ENCODE results near the gene SMIM41. TPM values are rescaled to one million over a fixed set of nuclear protein-coding genes. Genes with fewer than 3 reads are reported as not detected.

Gene SMIM41
- total and polyA plus RNA-seq, 9 donors, result 0.12 to 0.72 (median 0.23) TPM; not detected in 2

GRCh38 chr12:52050116-52050757, 29.3 kb upstream of the SMIM41 start:
- no peaks in the 10 kb centered on the region for H3K9me3 ChIP-seq (replicated peaks; ENCODE audit: control insufficient read depth, low read depth, low read length)
- H3K36me3 ChIP-seq (ENCODE audit: control insufficient read depth, insufficient read depth, low read length), result peaks cover 11% of the 10 kb centered on the region
- H3K4me3 ChIP-seq (ENCODE audit: low read length), result peak overlapping the region; percentile 62
- peak; percentile 67 for DNase-seq
- H3K27me3 ChIP-seq (ENCODE audit: control insufficient read depth, insufficient read depth, low read length), result peaks cover 11% of the 10 kb centered on the region
- peaks cover 39% of the 10 kb centered on the region for H3K4me1 ChIP-seq (ENCODE audit: control insufficient read depth, insufficient read depth, low read length)
- peak overlapping the region; percentile 94 for H3K27ac ChIP-seq (ENCODE audit: low read length)
- 22% methylated on average over 13 of the region's 16 CpGs for whole genome bisulfite sequencing (ENCODE audit: insufficient coverage)

- WGBS (ENCODE audit: insufficient coverage), result under 1% methylated on average over 69 of the region's 77 CpGs
- no peaks in the 10 kb centered on the region for H3K9me3 ChIP-seq (replicated peaks; ENCODE audit: control insufficient read depth, low read depth, low read length)
- peak within 1 kb of the TSS; percentile 65 for H3K4me3 ChIP-seq (ENCODE audit: low read length)
- peaks cover 13% of the 10 kb centered on the region for H3K27me3 ChIP-seq (ENCODE audit: control insufficient read depth, insufficient read depth, low read length)
- DNase-seq, result peak; percentile 98
- H3K4me1 ChIP-seq (ENCODE audit: control insufficient read depth, insufficient read depth, low read length), result peaks cover 32% of the 10 kb centered on the region
- H3K36me3 ChIP-seq (ENCODE audit: control insufficient read depth, insufficient read depth, low read length), result peaks cover 16% of the 10 kb centered on the region
- peak within 1 kb of the TSS; percentile 94 for H3K27ac ChIP-seq (ENCODE audit: low read length)
Observed at GRCh38 chr12:52050758-52051541, 28.6 kb upstream of the SMIM41 start, which contains the start of gene NR4A1. Gene NR4A1, plus strand, starts transcription at chr12:52051442. Its CDS starts 2,887 bp downstream, at chr12:52054329.

- H3K27ac ChIP-seq (ENCODE audit: low read length), result no peak overlapping the region
- peak overlapping the region; percentile 65 for H3K4me3 ChIP-seq (ENCODE audit: low read length)
- 80% methylated on average over 1 of the region's 7 CpGs for WGBS (ENCODE audit: insufficient coverage)
- peaks cover 45% of the 10 kb centered on the region for H3K4me1 ChIP-seq (ENCODE audit: control insufficient read depth, insufficient read depth, low read length)
- DNase-seq, result peak; percentile 53
- no peaks in the 10 kb centered on the region for H3K9me3 ChIP-seq (replicated peaks; ENCODE audit: control insufficient read depth, low read depth, low read length)
- H3K27me3 ChIP-seq (ENCODE audit: control insufficient read depth, insufficient read depth, low read length), result peaks cover 13% of the 10 kb centered on the region
- H3K36me3 ChIP-seq (ENCODE audit: control insufficient read depth, insufficient read depth, low read length), result peaks cover 30% of the 10 kb centered on the region
Observed at GRCh38 chr12:52052468-52053186, 26.9 kb upstream of the SMIM41 start.

GRCh38 chr12:52053536-52054209, 25.8 kb upstream of the SMIM41 start:
- no peak overlapping the region for H3K27ac ChIP-seq (ENCODE audit: low read length)
- H3K4me3 ChIP-seq (ENCODE audit: low read length), result peak overlapping the region; percentile 65
- peaks cover 13% of the 10 kb centered on the region for H3K27me3 ChIP-seq (ENCODE audit: control insufficient read depth, insufficient read depth, low read length)
- DNase-seq, result peak; percentile 73
- 80% methylated on average over 4 of the region's 9 CpGs for WGBS (ENCODE audit: insufficient coverage)
- peaks cover 55% of the 10 kb centered on the region for H3K4me1 ChIP-seq (ENCODE audit: control insufficient read depth, insufficient read depth, low read length)
- no peaks in the 10 kb centered on the region for H3K9me3 ChIP-seq (replicated peaks; ENCODE audit: control insufficient read depth, low read depth, low read length)
- H3K36me3 ChIP-seq (ENCODE audit: control insufficient read depth, insufficient read depth, low read length), result peaks cover 37% of the 10 kb centered on the region

GRCh38 chr12:52054231-52054832, 25.2 kb upstream of the SMIM41 start:
- H3K4me1 ChIP-seq (ENCODE audit: control insufficient read depth, insufficient read depth, low read length), result peaks cover 60% of the 10 kb centered on the region
- no peak overlapping the region for H3K27ac ChIP-seq (ENCODE audit: low read length)
- H3K36me3 ChIP-seq (ENCODE audit: control insufficient read depth, insufficient read depth, low read length), result peaks cover 42% of the 10 kb centered on the region

GRCh38 chr12:52054833-52055730, 24.4 kb upstream of the SMIM41 start:
- Histone ChIP-seq H3K4me3 (ENCODE audit: low read length) (no peak overlapping the region), H3K36me3 (ENCODE audit: control insufficient read depth, insufficient read depth, low read length) (peaks cover 42% of the 10 kb centered on the region), H3K4me1 (ENCODE audit: control insufficient read depth, insufficient read depth, low read length) (peaks cover 58% of the 10 kb centered on the region), H3K27ac (ENCODE audit: low read length) (no peak overlapping the region), H3K27me3 (ENCODE audit: control insufficient read depth, insufficient read depth, low read length) (peaks cover 7% of the 10 kb centered on the region), H3K9me3 (replicated peaks; ENCODE audit: control insufficient read depth, low read depth, low read length) (no peaks in the 10 kb centered on the region)
- WGBS (ENCODE audit: insufficient coverage), result 89% methylated on average over 12 of the region's 21 CpGs
- DNase-seq, result peak; percentile 35

More at GRCh38 chr12:52054231-52054832, 25.2 kb upstream of the SMIM41 start:
- Histone ChIP-seq H3K27me3 (ENCODE audit: control insufficient read depth, insufficient read depth, low read length) (peaks cover 13% of the 10 kb centered on the region), H3K9me3 (replicated peaks; ENCODE audit: control insufficient read depth, low read depth, low read length) (no peaks in the 10 kb centered on the region), H3K4me3 (ENCODE audit: low read length) (no peak overlapping the region)
- 92% methylated on average over 21 of the region's 21 CpGs for WGBS (ENCODE audit: insufficient coverage)
- DNase-seq, result no peak

- Histone ChIP-seq H3K36me3 (ENCODE audit: control insufficient read depth, insufficient read depth, low read length) (peaks cover 42% of the 10 kb centered on the region), H3K9me3 (replicated peaks; ENCODE audit: control insufficient read depth, low read depth, low read length) (no peaks in the 10 kb centered on the region), H3K4me3 (ENCODE audit: low read length) (no peak overlapping the region), H3K4me1 (ENCODE audit: control insufficient read depth, insufficient read depth, low read length) (peaks cover 49% of the 10 kb centered on the region), H3K27ac (ENCODE audit: low read length) (no peak overlapping the region), H3K27me3 (ENCODE audit: control insufficient read depth, insufficient read depth, low read length) (peaks cover 2% of the 10 kb centered on the region)
- DNase-seq, result peak; percentile 57
- 75% methylated on average over 10 of the region's 27 CpGs for WGBS (ENCODE audit: insufficient coverage)
Observed at GRCh38 chr12:52055731-52056711, 23.5 kb upstream of the SMIM41 start.

Data from muscle of leg (tissue), 11 donors.